HG02973 (cell line): ENCODE data around the gene TBC1D22B.

Experiments
- ATAC-seq: cut with Tn5 transposase; IDR thresholded peaks from one replicate; pipeline ENCODE4 v1.9.1; 2021; ENCODE audit warnings: moderate library complexity; ENCODE audit not compliant: unreplicated experiment

The TBC1D22B gene

GRCh38 chr6:37257634-37258404, at the start of gene TBC1D22B, which contains the start of gene TMEM217:
Gene TBC1D22B (plus strand): TSS chr6:37257772. CDS start chr6:37257918, 146 bp downstream.
Gene TMEM217 (minus strand): TSS chr6:37258144. CDS start chr6:37219030, 39,114 bp downstream.
- ATAC-seq: peak; percentile 94

- no peak for ATAC-seq
These were observed 49.6 kb upstream of the TBC1D22B start for GRCh38 chr6:37207903-37208456.

- ATAC-seq: no peak
These were observed 48.8 kb upstream of the TBC1D22B start for GRCh38 chr6:37208793-37209192.

GRCh38 chr6:37209461-37210205, 47.9 kb upstream of the TBC1D22B start:
- ATAC-seq: no peak

- ATAC-seq: no peak
These were observed 47.1 kb upstream of the TBC1D22B start for GRCh38 chr6:37210313-37210968.

GRCh38 chr6:37212268-37212667, 45.3 kb upstream of the TBC1D22B start:
- ATAC-seq: no peak

- no peak for ATAC-seq
These were observed 39.5 kb upstream of the TBC1D22B start for GRCh38 chr6:37218061-37218460.

- ATAC-seq: no peak
These were observed 39.1 kb upstream of the TBC1D22B start for GRCh38 chr6:37218511-37218910.

GRCh38 chr6:37221585-37222124, 35.9 kb upstream of the TBC1D22B start:
- no peak for ATAC-seq

GRCh38 chr6:37222125-37222967, 35.2 kb upstream of the TBC1D22B start:
- ATAC-seq: peak; percentile 87

- no peak for ATAC-seq
These were observed 34.6 kb upstream of the TBC1D22B start for GRCh38 chr6:37222992-37223391.

- no peak for ATAC-seq
These were observed 32.0 kb upstream of the TBC1D22B start for GRCh38 chr6:37225350-37226169.

GRCh38 chr6:37230104-37230503, 27.5 kb upstream of the TBC1D22B start:
- ATAC-seq: no peak

GRCh38 chr6:37232430-37233017, 25.0 kb upstream of the TBC1D22B start:
- ATAC-seq: no peak

- no peak for ATAC-seq
These were observed 24.0 kb upstream of the TBC1D22B start for GRCh38 chr6:37233541-37233940.

GRCh38 chr6:37236921-37237320, 20.7 kb upstream of the TBC1D22B start:
- no peak for ATAC-seq

- no peak for ATAC-seq
These were observed 19.8 kb upstream of the TBC1D22B start for GRCh38 chr6:37237789-37238188.

- no peak for ATAC-seq
These were observed 19.2 kb upstream of the TBC1D22B start for GRCh38 chr6:37238381-37238780.

GRCh38 chr6:37239526-37239925, 18.0 kb upstream of the TBC1D22B start:
- no peak for ATAC-seq
